Activated CD4-positive, alpha-beta memory T cell treated with anti-CD3 and anti-CD28 coated beads, Interleukin-2, amount 10 ng/mL, durations not matched to agents 7 days and 5 days (primary cell): ENCODE data around the gene ZNF521. TPM values are rescaled to one million over a fixed set of nuclear protein-coding genes. Genes with fewer than 3 reads are reported as not detected.

Experiments
- CTCF ChIA-PET: fragments of 350-600 bp; sonication (Branson Sonifier 250); formaldehyde crosslinking; loops from one replicate; lab custom pipeline; 2021; ENCODE audit warnings: antibody characterized with exemption, inconsistent platforms; lab: Charles Lee
- POLR2A ChIA-PET: fragments of 350-600 bp; sonication (Branson Sonifier 250); formaldehyde crosslinking; loops from one replicate; lab custom pipeline; 2021; ENCODE audit warnings: antibody characterized with exemption; lab: Charles Lee
- DNase-seq: peaks from one replicate; pipeline ENCODE4 v3.0.0-alpha.2; 2020
- H3K27ac Mint-ChIP-seq: one replicate; pipeline ENCODE4 v1.8.0; 2021; ENCODE audit warnings: mild to moderate bottlenecking, mixed read lengths
- H3K27me3 Mint-ChIP-seq: one replicate; pipeline ENCODE4 v1.8.0; 2021; ENCODE audit warnings: mixed read lengths
- H3K36me3 Mint-ChIP-seq: one replicate; pipeline ENCODE4 v1.8.0; 2021; ENCODE audit warnings: low read depth, mixed read lengths
- H3K4me1 Mint-ChIP-seq: one replicate; pipeline ENCODE4 v1.8.0; 2021; ENCODE audit warnings: mixed read lengths
- H3K4me3 Mint-ChIP-seq: one replicate; pipeline ENCODE4 v1.8.0; 2021; ENCODE audit warnings: mild to moderate bottlenecking, mixed read lengths
- H3K9me3 Mint-ChIP-seq: one replicate; pipeline ENCODE4 v1.8.0; 2021; ENCODE audit warnings: mixed read lengths
- total RNA-seq, 2 experiments: library from RNA; stranded (reverse); gene quantifications; one replicate each; pipeline ENCODE4 v1.2.3, GENCODE V29; 2021

ZNF521 gene
- total RNA-seq, 2 experiments from 2014 or later = not detected

- Mint-ChIP-seq H3K27ac (no peak overlapping the region), H3K4me3 (no peak overlapping the region), H3K4me1 (no peaks in the 10 kb centered on the region), H3K9me3 (peaks cover 6% of the 10 kb centered on the region), H3K27me3 (no peaks in the 10 kb centered on the region), H3K36me3 (no peaks in the 10 kb centered on the region)
- ChIA-PET POLR2A (no interaction called here), CTCF (no interaction called here)
- DNase-seq = no peak
Observed at GRCh38 chr18:25247725-25248124, 104.2 kb downstream of the ZNF521 start.

- H3K4me3 Mint-ChIP-seq = no peak overlapping the region
- no peaks in the 10 kb centered on the region for H3K36me3 Mint-ChIP-seq
- no peaks in the 10 kb centered on the region for H3K4me1 Mint-ChIP-seq
- H3K27me3 Mint-ChIP-seq = no peaks in the 10 kb centered on the region
- no peak for DNase-seq
- ChIA-PET CTCF (no interaction called here), POLR2A (no interaction called here)
- H3K9me3 Mint-ChIP-seq = peaks cover 6% of the 10 kb centered on the region
- H3K27ac Mint-ChIP-seq = no peak overlapping the region
Observed at GRCh38 chr18:25244924-25245698, 106.9 kb downstream of the ZNF521 start.

GRCh38 chr18:25244170-25244569, 107.8 kb downstream of the ZNF521 start:
- POLR2A ChIA-PET = no interaction called here
- Mint-ChIP-seq H3K27ac (no peak overlapping the region), H3K9me3 (peaks cover 6% of the 10 kb centered on the region), H3K4me3 (no peak overlapping the region), H3K36me3 (no peaks in the 10 kb centered on the region), H3K27me3 (no peaks in the 10 kb centered on the region), H3K4me1 (no peaks in the 10 kb centered on the region)
- CTCF ChIA-PET = no interaction called here
- DNase-seq = no peak

GRCh38 chr18:25243754-25244153, 108.2 kb downstream of the ZNF521 start:
- Mint-ChIP-seq H3K4me3 (no peak overlapping the region), H3K9me3 (peaks cover 6% of the 10 kb centered on the region), H3K4me1 (no peaks in the 10 kb centered on the region), H3K27ac (no peak overlapping the region), H3K27me3 (no peaks in the 10 kb centered on the region), H3K36me3 (no peaks in the 10 kb centered on the region)
- ChIA-PET POLR2A (no interaction called here), CTCF (no interaction called here)
- DNase-seq = no peak

GRCh38 chr18:25243257-25243656, 108.7 kb downstream of the ZNF521 start:
- no peak for DNase-seq
- peaks cover 6% of the 10 kb centered on the region for H3K9me3 Mint-ChIP-seq
- CTCF ChIA-PET = no interaction called here
- no peaks in the 10 kb centered on the region for H3K4me1 Mint-ChIP-seq
- no peak overlapping the region for H3K4me3 Mint-ChIP-seq
- no peaks in the 10 kb centered on the region for H3K27me3 Mint-ChIP-seq
- no peaks in the 10 kb centered on the region for H3K36me3 Mint-ChIP-seq
- no peak overlapping the region for H3K27ac Mint-ChIP-seq
- POLR2A ChIA-PET = no interaction called here

GRCh38 chr18:25240420-25240770, 111.6 kb downstream of the ZNF521 start:
- ChIA-PET CTCF (no interaction called here), POLR2A (no interaction called here)
- Mint-ChIP-seq H3K36me3 (no peaks in the 10 kb centered on the region), H3K27me3 (no peaks in the 10 kb centered on the region), H3K4me1 (no peaks in the 10 kb centered on the region), H3K9me3 (peaks cover 2% of the 10 kb centered on the region), H3K27ac (no peak overlapping the region), H3K4me3 (no peak overlapping the region)
- no peak for DNase-seq

GRCh38 chr18:25239581-25240419, 112.2 kb downstream of the ZNF521 start:
- DNase-seq = no peak
- Mint-ChIP-seq H3K4me3 (no peak overlapping the region), H3K36me3 (no peaks in the 10 kb centered on the region), H3K27me3 (no peaks in the 10 kb centered on the region), H3K27ac (no peak overlapping the region), H3K9me3 (no peaks in the 10 kb centered on the region), H3K4me1 (no peaks in the 10 kb centered on the region)
- ChIA-PET CTCF (no interaction called here), POLR2A (no interaction called here)

- ChIA-PET CTCF (no interaction called here), POLR2A (no interaction called here)
- H3K4me3 Mint-ChIP-seq = no peak overlapping the region
- H3K9me3 Mint-ChIP-seq = no peaks in the 10 kb centered on the region
- H3K4me1 Mint-ChIP-seq = no peaks in the 10 kb centered on the region
- no peaks in the 10 kb centered on the region for H3K27me3 Mint-ChIP-seq
- H3K27ac Mint-ChIP-seq = no peak overlapping the region
- DNase-seq = no peak
- no peaks in the 10 kb centered on the region for H3K36me3 Mint-ChIP-seq
Observed at GRCh38 chr18:25239151-25239550, 112.8 kb downstream of the ZNF521 start.

GRCh38 chr18:25237571-25238267, 114.2 kb downstream of the ZNF521 start:
- CTCF ChIA-PET = no interaction called here
- no peaks in the 10 kb centered on the region for H3K27me3 Mint-ChIP-seq
- POLR2A ChIA-PET = no interaction called here
- no peaks in the 10 kb centered on the region for H3K36me3 Mint-ChIP-seq
- DNase-seq = no peak
- H3K9me3 Mint-ChIP-seq = no peaks in the 10 kb centered on the region
- H3K4me3 Mint-ChIP-seq = no peak overlapping the region
- no peaks in the 10 kb centered on the region for H3K4me1 Mint-ChIP-seq
- H3K27ac Mint-ChIP-seq = no peak overlapping the region

GRCh38 chr18:25236736-25237135, 115.2 kb downstream of the ZNF521 start:
- H3K4me3 Mint-ChIP-seq = no peak overlapping the region
- H3K9me3 Mint-ChIP-seq = no peaks in the 10 kb centered on the region
- H3K36me3 Mint-ChIP-seq = no peaks in the 10 kb centered on the region
- ChIA-PET POLR2A (no interaction called here), CTCF (no interaction called here)
- H3K4me1 Mint-ChIP-seq = no peaks in the 10 kb centered on the region
- no peak overlapping the region for H3K27ac Mint-ChIP-seq
- no peak for DNase-seq
- H3K27me3 Mint-ChIP-seq = no peaks in the 10 kb centered on the region

GRCh38 chr18:25235401-25236042, 116.4 kb downstream of the ZNF521 start:
- ChIA-PET CTCF (no interaction called here), POLR2A (no interaction called here)
- H3K9me3 Mint-ChIP-seq = no peaks in the 10 kb centered on the region
- no peaks in the 10 kb centered on the region for H3K36me3 Mint-ChIP-seq
- DNase-seq = no peak
- H3K27ac Mint-ChIP-seq = no peak overlapping the region
- H3K4me3 Mint-ChIP-seq = no peak overlapping the region
- no peaks in the 10 kb centered on the region for H3K4me1 Mint-ChIP-seq
- no peaks in the 10 kb centered on the region for H3K27me3 Mint-ChIP-seq

- no peaks in the 10 kb centered on the region for H3K9me3 Mint-ChIP-seq
- POLR2A ChIA-PET = no interaction called here
- H3K36me3 Mint-ChIP-seq = no peaks in the 10 kb centered on the region
Observed at GRCh38 chr18:25234740-25235345, 117.1 kb downstream of the ZNF521 start.

GRCh38 chr18:25234322-25234639, 117.7 kb downstream of the ZNF521 start:
- Mint-ChIP-seq H3K9me3 (no peaks in the 10 kb centered on the region), H3K4me3 (no peak overlapping the region), H3K4me1 (no peaks in the 10 kb centered on the region), H3K27ac (no peak overlapping the region), H3K27me3 (no peaks in the 10 kb centered on the region), H3K36me3 (no peaks in the 10 kb centered on the region)
- CTCF ChIA-PET = no interaction called here
- POLR2A ChIA-PET = no interaction called here
- no peak for DNase-seq

More at GRCh38 chr18:25234740-25235345, 117.1 kb downstream of the ZNF521 start:
- Mint-ChIP-seq H3K4me3 (no peak overlapping the region), H3K27me3 (no peaks in the 10 kb centered on the region), H3K27ac (no peak overlapping the region), H3K4me1 (no peaks in the 10 kb centered on the region)
- CTCF ChIA-PET = no interaction called here
- no peak for DNase-seq
